HG03520 (cell line): ENCODE data around the gene AGBL4.

Experiments
- ATAC-seq: cut with Tn5 transposase; IDR thresholded peaks from one replicate; pipeline ENCODE4 v1.9.1; 2021; ENCODE audit warnings: mild to moderate bottlenecking, moderate library complexity; ENCODE audit not compliant: unreplicated experiment

The AGBL4 gene

GRCh38 chr1:48693674-48694320, 1330.0 kb downstream of the AGBL4 start:
- ATAC-seq: no peak

DNA sequence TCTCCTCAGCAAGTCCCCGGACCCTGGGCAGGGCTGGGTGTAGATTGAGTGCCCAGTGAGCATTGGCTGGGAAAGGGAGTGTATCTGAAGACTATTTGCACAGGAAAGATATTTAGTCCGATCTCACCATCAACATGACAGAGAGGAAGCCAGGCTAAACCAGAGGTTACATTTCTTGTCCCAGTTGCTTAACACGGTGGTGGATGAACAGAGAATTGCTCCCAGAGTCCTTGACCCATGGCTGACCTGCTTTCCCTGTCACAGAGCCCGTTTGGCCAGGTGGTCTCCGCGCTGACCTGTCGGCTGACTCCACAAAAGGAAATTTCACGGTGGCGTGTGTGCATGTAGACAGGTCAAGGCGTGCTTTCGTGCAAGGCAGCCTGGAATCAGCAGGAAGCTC, 1330.6 kb downstream of the AGBL4 start:
- no peak for ATAC-seq

- ATAC-seq: no peak
These were observed 1331.5 kb downstream of the AGBL4 start for GRCh38 chr1:48692235-48692634.

GRCh38 chr1:48691429-48692001, 1332.2 kb downstream of the AGBL4 start:
- peak; percentile 54 for ATAC-seq

- peak; percentile 80 for ATAC-seq
These were observed 1335.5 kb downstream of the AGBL4 start for GRCh38 chr1:48688102-48688760.

DNA sequence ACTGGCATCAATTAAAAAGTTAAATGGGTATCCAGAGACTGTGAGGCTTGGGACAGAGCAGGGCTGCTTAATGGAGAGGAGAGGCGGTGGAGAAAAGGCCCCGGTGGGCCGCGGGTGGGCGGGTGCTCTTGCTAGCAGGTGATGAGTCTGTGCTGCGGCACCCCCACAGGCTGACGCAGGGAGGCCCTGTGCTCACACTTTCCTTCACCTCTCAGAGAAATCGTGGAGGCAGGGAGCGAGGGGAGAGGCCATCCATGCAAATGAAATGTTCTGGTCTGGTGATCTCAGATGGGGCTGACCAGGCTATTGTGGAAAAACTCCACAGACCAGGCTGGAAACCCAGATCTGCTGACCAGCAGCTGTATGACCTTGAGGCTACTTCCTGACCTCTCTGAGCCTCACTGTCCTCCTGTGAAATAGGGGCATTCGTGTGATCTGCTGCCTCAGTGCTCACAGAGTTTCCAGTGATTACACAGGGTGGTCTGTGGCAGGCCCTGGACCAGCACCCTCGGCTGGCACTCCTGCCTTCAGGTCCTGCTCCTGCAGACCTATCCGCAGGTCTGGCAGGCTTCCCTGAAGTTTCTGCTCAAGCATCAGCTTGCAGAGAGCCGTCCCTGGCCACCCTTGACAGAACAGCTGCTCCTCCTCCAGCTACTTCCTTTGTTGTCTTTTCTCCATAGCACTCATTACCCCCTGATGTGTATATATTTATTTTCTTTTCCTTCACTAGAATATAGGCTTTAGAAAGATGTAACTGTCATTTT, 1336.3 kb downstream of the AGBL4 start:
- no peak for ATAC-seq

DNA sequence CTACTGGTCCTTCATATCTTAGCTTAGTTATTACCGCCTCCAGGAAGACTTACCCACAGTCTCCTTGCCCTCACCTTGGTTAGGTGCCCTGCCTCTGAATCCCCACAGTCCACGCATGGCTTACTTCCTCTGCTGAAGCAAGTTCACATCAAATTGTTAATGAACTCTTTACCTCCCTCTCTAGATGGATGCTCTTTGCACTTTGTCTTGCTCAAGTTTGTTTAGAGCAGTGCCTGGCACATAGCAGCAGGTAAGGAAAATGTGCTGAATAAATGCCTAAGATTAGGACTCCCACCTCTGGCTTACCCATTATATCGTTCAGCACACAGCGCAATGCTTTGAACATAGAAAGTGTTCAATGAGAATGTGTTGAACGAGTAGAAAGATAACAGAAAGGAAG, 1337.6 kb downstream of the AGBL4 start:
- ATAC-seq: no peak

DNA sequence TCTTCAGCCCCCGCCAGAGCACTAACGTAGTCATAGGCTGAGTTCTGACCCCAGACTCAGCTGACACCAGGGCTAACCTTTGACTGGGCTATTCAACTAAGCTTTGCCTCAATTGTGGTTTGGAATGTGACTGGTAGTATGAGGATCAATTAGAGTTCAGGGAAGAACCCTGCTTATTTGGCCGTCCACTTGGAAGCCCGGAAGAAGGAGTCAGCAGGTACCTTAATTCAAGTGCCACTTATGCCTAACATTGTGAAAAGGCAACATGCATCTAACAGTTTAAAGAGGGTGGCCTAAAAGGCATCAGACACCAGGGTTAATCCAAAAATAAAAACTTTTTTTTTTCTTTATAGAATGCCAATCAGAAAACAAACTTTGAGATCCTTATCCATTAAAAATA, 1339.4 kb downstream of the AGBL4 start:
- ATAC-seq: no peak

DNA sequence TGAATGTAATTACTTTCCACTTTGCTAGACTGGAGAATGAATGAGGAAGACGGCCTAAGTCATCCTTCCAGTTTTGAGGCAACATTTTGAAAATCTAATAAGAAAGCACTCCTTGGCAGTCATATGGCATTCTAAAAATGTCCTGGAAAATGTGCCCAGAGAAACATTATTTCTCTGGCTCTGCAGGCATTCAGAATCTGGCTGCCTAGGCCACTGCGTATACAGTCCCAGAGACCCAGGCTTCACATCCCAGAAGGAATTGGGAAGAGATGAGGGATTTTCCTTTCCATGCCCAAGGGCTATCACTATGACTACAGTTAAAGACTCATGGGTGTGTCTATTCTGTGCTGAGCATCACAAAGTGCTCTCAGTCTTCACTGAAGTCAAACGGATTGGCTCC, 1339.9 kb downstream of the AGBL4 start:
- ATAC-seq: no peak

GRCh38 chr1:48681476-48682305, 1342.1 kb downstream of the AGBL4 start:
- ATAC-seq: no peak

DNA sequence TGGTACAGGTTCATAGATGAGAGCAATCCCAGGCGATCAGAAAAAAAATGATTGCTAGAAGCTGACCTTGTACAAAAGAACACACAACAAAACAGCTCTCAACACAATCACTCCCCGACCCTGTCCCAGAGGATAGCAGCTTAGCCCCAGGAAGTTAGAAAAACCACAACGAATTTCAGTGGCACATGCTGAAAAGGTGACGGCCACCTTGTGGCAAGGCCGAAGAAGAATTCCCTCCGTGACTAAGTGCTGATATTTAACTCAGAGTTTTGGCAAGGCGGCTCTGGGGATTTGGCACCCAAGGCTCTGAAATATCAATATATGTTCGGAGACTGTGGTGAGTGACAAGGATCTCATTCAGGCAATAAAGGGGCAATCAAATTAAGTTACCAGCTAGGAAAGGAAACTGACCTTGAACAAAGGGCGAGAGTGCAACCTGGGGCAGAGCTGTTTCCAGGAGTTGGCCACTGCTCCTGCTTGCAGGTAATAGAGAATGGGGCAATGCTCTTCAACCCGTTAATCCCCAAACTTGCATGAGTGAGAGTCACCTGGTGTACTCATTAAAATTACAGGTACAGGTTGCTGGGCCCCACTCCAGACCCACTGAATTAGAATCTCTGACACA, 1343.2 kb downstream of the AGBL4 start:
- ATAC-seq: no peak

DNA sequence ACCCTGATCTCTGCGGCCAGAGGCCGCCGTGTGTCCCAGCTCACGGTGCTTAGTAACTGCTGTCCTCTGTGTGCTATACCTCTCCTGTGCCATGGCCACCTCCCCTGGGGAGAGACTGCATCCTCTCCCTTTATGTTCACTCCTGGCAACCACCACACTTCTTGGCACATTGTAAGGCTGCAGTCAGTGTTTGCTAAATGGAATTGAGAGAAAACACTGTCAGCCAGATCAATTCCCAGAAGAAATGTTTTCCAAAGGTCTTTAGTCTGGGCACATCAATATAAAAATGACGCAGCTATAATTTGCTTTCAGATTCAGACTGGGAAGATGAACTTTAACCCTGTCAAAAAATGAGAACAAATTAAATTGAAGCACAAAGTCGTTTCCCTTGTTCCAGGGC, 1343.9 kb downstream of the AGBL4 start:
- ATAC-seq: no peak

GRCh38 chr1:48678710-48679505, 1344.8 kb downstream of the AGBL4 start:
- no peak for ATAC-seq

- ATAC-seq: no peak
These were observed 1346.2 kb downstream of the AGBL4 start for GRCh38 chr1:48677306-48678287.

DNA sequence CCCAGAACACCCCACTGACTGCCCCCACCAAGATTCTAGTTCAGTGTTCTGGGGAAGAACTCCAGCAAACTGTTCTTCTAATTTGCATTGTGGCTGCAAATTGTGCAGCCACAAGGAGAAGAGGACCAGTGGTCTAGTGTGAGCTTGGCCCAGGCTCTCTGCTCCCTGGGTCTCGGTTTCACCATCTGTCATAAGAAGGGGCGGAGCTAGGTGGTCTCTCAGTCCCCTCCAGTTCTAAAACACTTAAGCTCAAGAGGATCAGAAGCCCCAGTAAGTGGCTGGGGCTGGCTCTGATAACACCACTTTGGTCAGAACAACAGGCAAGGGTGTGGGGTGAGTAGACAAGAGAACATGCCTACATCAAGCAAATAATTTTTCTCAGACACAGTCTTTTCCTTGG, 1346.9 kb downstream of the AGBL4 start:
- ATAC-seq: no peak

GRCh38 chr1:48676376-48676775, 1347.4 kb downstream of the AGBL4 start:
- ATAC-seq: no peak

GRCh38 chr1:48675251-48675650, 1348.5 kb downstream of the AGBL4 start:
- ATAC-seq: no peak

DNA sequence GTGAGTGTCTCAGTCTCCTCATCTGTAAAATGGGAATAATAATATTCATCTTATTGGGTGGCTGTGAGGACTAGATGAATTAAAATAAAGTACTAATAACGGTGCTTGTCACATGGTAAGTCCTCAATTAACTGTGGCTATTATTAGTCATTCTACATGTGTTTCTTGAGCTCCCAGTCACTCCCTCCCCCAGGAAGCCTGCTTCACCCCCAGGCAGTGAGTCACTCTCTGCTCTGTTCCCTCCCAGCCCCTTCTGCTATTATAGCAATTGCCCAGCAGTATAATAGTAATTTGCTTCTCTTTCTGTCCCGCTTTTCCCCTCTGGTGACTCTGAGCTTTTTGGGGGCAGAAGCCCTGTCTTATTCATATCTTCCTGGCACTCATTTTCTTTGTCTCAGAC, 1349.1 kb downstream of the AGBL4 start:
- no peak for ATAC-seq
